Activated CD8-positive, alpha-beta memory T cell treated with anti-CD3 and anti-CD28 coated beads, Interleukin-2, amount 50 U/mL, for 24 hours (primary cell): ENCODE results near the gene GRIFIN.

Source experiments
- DNase-seq: peaks from one replicate; pipeline ENCODE4 v3.0.0-alpha.2; 2020; ENCODE audit errors: extremely low read depth

The GRIFIN gene

GRCh38 chr7:2512713-2513112 lies 36.5 kb upstream of the GRIFIN start:
- DNase-seq, result no peak

GRCh38 chr7:2512179-2512661 lies 36.0 kb upstream of the GRIFIN start:
- no peak for DNase-seq

DNA sequence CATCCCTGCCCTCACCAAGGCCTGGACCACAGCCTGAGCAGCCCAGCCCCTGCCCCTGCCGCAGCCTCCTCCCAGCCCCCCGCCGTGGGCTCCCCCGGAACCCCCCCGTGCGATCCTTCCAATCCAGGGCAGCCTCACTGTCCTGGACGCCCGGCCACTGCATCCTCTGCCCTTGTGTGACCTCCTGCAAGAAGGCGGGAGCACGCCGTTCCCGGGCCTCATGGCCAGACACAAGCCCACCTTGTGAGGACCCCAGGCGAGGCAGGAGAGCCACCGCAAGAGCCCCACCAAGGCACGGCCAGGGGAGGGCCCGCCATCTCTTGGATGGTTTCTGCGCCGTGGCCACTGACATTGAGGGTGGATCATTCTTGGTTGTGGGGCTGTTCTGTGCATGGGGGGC lies 35.6 kb upstream of the GRIFIN start:
- no peak for DNase-seq

GRCh38 chr7:2510909-2511768 lies 34.9 kb upstream of the GRIFIN start:
- DNase-seq, result no peak

DNA sequence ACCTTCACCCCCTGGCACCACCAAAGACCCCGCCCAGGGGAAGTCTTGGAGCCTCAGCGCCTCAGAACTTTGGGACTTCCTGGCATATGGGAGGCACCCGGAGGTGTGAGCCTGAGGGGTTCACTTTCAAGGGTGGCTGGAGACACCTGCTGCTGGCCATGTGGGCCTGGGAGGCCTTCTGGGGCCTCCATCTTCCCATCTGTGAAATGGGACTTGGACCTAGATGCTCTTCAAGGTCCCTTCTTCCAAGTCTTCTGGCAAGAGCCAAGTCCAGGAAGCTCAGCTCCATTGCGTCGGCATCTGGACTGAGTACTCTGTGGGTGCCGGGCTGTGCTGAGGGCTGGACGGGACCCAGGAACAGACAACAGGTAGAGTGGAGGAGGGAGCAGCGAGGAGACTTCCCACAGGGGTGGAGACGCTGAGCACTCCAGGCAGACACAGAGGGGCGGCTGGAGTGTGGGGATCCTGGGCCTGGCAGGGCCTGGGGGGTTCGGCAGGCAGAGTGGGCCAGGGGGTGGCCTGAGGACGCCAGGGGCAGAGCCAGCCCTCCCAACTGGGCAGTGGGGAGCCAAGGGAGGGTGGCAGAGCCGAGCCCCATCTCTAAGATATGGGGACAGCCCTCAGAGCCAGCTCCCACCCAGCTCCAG lies 34.1 kb upstream of the GRIFIN start:
- no peak for DNase-seq

- DNase-seq, result no peak
Observed at GRCh38 chr7:2509298-2509906, 33.2 kb upstream of the GRIFIN start.

DNA sequence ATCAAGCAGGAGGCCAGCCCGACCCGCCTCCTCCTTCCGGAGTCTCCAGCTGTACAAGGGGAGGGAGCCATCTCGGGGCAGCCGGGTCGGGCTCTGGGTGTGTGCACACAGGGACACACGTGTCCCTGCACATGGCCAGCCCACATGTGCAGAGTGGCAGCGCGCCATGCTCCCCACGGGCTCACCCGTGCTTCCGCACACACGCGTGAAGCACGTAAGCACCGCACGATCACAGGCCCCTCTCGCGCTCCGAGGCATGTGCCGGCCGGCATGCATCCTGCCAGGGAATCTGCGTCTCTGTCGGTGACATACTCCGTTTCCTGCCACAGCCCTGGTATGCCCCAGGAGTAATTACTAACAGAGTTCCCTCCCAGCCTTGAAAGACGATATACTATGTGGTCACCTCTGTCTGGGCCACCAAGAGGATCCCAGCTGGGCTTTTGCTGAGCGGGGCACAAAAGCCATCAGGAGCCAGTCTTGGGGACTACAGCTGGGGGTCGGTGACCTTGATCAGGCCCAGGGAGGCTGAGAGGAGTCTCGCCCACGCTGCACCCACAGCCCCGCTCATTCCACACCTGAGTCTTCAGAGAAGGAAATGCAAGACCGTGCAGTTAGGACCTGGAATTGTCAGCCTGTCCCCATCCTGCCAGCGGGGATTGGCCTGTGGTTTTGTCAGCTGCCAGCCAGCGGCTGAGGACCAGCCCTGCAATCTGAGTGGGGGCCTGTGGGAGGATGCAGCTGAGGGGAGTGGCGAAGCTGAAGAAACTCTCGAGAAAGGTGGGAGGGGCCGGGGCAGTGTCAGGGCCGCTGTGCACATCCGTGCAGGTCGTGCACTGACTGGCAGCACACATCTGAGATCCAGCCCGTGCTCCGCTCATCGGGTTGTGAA lies 32.4 kb upstream of the GRIFIN start:
- no peak for DNase-seq

DNA sequence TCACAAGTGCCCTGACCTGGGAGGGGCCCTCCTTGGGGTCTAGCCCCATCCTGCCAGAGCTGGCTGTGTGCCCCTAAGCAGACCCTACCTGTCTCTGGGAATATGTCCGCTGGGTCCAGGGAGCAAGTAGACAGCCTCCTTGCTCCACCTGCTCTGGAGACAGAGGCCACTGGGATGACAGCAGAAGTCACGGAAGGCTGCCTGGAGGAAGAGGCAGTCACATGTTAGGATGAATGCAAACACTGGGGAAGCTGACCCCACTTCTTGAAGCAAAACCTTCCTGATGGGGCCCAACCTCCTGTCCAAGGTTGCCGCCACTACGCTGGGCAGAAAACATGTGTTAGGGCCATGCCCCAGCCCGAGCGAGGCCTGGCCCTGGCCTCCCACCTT lies 31.7 kb upstream of the GRIFIN start:
- no peak for DNase-seq

DNA sequence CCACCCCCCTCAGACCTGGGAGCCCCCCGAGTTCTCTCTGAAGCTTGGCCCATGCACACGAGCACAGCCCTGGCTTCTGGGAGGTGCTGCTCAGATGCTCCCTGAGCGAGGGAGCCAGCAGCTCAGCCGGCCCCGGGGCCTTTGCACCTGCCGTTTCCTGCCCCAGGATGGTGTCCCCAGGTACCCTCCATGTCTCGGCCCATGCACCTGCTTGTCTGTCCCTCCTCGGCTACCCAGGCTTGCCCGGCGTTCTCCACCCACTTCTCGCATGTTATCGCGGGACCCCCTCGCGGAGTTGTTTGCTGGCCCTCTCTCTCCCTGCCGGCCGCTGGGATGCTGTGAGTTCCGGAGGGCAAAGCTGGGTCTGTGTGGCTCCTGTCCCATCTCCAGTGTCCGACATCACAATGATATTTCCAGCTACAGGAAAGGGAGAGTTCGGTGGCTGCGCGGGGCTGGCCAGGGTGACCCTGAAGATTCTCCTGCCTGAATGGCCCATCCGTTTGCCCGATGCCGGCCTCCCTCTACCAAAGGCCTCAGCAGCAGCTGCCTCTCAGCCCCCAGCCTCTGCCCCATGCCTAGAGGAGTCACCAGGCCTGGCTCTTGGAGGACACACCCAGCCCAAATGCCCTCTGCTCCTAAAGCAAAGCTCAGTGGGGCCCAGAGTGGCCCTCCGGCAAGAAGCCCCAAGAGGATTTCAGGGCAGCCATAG lies 31.2 kb upstream of the GRIFIN start:
- no peak for DNase-seq

DNA sequence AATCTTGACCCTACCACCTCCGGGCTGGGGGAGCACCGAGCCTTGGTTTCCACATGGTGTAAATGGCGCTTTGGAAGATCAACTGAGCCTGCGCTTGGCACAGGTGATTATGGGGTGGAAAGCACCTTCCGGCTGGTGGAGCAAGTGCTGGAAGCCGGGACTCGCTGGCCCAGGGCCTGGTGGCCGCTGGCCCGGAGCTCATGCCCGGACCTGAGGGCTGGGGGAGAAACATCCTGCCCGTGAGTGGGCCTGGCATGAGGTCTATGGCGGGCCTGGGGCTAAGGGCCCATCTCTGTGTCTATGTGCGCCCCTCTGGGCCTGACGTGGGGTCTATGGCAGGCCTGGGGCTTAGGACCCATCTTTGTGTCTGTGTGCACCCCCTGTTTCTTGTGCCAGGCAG lies 29.2 kb upstream of the GRIFIN start:
- DNase-seq, result no peak

DNA sequence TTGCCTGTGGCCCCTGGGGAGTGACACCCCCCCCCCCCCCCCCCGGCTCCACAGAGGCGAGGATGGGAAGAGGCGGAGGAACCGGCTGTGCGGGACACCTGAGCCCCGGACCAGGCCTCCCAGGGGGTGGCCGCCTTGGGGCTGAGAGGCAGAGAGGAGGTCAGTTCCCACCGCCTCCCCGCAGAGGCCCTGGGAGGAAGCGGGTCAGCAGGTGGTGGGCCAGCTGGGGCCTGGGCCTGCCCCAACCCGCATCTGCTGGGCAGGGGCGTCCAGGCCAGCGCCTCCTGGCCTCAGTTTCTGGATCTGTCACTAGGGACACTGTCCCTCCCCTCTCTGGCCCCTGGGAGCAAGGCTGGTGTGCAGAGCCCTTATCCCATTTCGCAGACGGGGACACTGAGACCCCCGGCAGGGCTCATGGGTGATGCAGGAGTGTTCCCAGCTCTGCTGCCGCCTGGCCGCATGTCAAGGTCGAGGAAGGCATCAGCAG lies 28.7 kb upstream of the GRIFIN start:
- no peak for DNase-seq

DNA sequence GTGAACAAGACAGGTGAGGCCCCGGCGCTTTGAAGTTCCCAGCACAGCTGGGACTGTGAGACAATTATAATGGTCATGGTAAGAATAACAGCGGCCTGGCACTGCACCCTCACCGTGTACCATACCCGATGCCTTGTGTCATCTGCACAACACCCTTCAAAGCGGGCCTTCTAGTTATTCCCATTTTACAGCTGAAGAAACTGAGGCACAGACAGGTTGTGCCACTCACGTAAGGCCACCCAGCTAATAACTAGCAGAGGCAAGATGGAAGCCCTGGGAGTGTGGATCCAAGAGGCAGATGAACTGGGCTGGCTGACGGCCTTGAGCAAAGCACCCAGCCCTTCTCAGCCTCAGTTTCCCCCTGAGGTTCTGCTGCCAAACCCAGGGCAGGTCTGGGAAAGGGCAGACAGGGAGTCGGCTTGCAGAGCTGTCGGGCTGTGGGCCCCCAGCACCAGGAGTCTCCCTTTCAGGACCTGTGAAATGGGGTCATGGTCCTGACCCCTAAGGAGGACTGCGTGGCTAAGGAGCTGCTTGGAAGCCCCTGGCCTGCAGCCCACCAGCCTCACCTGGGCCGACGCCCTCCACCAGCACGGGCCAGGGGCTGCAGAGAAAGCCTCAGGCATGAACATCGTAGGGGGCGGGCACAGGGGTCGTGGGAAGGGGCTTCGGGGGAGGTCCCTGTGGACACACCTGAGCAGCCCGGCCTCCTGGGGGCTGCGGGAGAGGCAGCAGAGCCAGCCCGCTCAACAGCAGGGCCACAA lies 28.1 kb upstream of the GRIFIN start:
- DNase-seq, result no peak

DNA sequence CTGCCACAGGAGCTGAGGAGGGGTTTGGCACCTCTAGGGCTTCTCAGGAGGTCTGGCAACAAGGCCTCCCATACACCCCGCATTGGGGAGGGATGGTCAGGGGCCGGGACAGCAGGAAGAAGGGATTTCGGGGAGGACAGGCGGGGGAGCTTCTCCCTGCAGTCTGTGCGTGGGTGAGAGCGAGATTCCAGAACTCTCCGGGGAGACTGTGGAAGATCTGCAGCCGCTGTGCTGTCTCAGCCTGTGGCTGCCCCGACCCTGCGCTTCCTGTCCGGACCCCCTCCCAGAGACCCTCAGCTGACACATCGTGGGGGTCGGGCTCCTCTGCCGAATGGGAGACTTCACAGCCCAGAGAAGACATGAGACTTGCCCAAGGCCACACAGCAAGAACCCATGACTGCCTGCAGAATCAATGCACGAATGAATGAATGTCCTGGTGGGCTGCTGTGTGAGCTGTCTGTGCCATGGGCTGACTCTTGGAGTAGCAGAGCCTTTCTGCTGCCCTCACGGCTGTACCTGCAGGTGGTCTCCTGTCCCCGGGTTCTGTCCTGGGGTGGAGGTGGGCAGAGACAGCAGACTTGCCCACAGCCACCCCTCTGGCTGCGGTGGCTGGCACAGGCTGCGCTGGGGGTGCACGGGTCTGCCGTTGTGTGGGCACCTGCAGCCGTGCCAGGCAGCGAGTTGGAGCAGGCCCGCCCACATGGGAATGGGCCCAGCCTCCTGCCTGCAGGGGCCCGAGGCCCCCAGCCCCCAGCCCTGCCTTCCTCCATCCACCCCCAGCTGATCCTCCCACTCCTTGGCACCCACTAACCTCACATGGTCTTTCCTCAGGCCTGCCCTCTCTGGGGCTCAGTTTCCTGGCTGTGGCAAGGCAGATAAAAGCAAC lies 27.1 kb upstream of the GRIFIN start:
- DNase-seq, result no peak

DNA sequence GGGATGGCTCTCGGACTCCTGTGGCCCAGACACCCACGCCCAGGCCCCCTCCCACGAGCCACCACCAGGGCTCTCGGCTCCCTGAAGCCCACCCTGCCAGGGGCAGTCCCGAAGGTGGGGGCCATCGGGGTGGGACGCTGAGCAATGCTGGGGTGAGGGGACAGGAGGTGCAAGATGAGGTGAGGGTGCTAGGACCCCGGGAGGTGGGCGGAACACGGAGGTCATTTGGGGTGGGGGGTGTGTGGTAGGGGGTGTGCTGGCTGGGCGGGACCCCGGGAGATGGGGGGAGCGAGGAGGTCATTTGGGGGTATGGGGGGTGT lies 26.4 kb upstream of the GRIFIN start:
- no peak for DNase-seq

- no peak for DNase-seq
Observed at GRCh38 chr7:2501947-2502646, 25.9 kb upstream of the GRIFIN start.

DNA sequence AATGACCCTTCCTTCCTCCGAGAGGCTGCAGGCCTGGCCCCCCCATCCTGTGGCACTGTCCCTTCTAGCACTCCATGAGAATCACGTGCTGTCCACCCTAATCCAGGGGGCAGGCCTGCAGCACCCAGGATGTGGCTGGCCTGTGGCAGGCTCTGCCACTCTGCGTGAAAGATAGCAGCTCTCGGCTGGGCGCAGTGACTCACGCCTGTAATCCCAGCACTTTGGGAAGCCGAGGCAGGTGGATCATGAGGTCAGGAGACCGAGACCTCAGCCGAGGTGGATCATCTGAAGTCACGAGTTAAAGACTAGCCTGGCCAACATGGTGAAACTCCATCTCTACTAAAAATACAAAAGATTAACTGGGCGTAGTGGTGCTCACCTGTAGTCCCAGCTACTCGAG lies 24.5 kb upstream of the GRIFIN start:
- DNase-seq, result no peak

DNA sequence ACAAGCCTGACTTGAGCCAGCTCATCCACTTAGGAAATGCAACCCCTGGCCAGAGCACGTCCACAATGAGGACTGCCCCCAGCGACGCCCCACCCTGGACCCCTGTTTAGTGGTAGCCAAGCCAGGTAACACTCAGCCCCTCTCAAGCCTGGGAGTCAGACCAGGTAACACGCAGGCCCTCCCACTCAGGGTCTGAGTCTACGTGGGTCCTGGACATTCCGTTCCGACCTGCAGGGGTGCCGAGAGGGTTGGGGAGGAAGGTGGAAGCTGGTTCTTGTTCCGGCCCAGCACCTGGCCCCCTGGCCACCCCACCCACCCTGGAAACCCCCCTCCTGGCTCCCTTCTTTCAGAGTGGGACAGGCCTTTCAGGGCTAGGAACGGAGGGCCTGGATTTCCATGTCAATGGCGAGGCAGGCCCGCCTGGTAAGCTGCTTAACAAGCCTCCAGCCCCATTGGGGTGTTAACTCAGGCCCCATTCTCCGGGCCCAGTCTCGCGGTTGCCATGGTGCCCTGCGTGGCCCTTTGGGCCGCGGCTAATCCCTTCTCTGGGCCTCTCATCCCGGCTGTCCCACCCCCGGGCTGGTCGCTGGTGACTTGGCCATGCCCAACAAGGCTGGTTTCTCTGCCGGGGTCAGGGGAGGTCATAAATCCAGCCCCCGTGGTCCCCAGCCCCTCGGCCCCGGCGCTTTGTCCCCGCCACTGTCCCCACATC lies 23.7 kb upstream of the GRIFIN start:
- no peak for DNase-seq

- no peak for DNase-seq
Observed at GRCh38 chr7:2499181-2499580, 23.0 kb upstream of the GRIFIN start.
